ENCODE results near the gene ROBO2.

DNA sequence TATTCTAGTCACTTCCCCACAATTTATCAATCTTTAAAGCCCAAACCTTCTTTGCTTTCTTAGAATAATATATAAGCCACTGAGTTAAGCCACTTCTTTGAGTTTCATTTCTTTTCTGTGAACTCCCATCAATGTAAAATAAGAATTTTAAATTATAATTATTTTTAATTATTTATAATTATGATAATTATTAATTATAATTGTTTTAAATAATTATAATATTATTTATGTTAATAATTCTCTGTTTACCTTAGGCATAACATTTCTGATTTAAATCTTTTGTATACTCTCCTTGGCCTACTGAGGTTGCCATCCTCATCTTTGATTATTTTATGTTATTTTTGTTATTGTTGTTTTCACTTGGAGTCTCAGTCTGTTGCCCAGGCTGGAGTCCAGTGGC, 644.2 kb downstream of the ROBO2 start:
- TF ChIP-seq POLR2A (IDR thresholded peaks at IDR 0.05) (no peak), EP300 (IDR thresholded peaks at IDR 0.05) (no peak), POLR2AphosphoS5 (IDR thresholded peaks at IDR 0.05) (no peak)
- TF ChIP-seq, protein P1, sequence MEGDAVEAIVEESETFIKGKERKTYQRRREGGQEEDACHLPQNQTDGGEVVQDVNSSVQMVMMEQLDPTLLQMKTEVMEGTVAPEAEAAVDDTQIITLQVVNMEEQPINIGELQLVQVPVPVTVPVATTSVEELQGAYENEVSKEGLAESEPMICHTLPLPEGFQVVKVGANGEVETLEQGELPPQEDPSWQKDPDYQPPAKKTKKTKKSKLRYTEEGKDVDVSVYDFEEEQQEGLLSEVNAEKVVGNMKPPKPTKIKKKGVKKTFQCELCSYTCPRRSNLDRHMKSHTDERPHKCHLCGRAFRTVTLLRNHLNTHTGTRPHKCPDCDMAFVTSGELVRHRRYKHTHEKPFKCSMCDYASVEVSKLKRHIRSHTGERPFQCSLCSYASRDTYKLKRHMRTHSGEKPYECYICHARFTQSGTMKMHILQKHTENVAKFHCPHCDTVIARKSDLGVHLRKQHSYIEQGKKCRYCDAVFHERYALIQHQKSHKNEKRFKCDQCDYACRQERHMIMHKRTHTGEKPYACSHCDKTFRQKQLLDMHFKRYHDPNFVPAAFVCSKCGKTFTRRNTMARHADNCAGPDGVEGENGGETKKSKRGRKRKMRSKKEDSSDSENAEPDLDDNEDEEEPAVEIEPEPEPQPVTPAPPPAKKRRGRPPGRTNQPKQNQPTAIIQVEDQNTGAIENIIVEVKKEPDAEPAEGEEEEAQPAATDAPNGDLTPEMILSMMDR (IDR thresholded peaks at IDR 0.05), result no peak
